ENCODE data around the gene ARPP19.
"Not testable (repeated sequence)": the region's sequence is repeated elsewhere in the genome, so short reads cannot be mapped to it uniquely, and the experiment has no call there.

ARPP19 gene

GRCh38 chr15:52512869-52513268 is 56.0 kb downstream of the ARPP19 start:
- not testable (repeated sequence) for DNase-seq (ENCODE audit: low read depth in 2 of 2)

GRCh38 chr15:52511084-52511483 is 57.7 kb downstream of the ARPP19 start:
- DNase-seq (ENCODE audit: low read depth in 2 of 2), result no peak

GRCh38 chr15:52509500-52510245 is 59.2 kb downstream of the ARPP19 start:
- no peak for DNase-seq (ENCODE audit: low read depth in 2 of 2)

GRCh38 chr15:52506549-52506948 is 62.3 kb downstream of the ARPP19 start:
- DNase-seq (ENCODE audit: low read depth in 2 of 2), result no peak

GRCh38 chr15:52505151-52505550 is 63.7 kb downstream of the ARPP19 start:
- DNase-seq (ENCODE audit: low read depth in 2 of 2), result no peak

- DNase-seq (ENCODE audit: low read depth in 2 of 2), result no peak
These were observed 64.9 kb downstream of the ARPP19 start for GRCh38 chr15:52503788-52504496.

- DNase-seq (ENCODE audit: low read depth in 2 of 2), result no peak
These were observed 66.2 kb downstream of the ARPP19 start for GRCh38 chr15:52502608-52503007.

GRCh38 chr15:52499506-52499905 is 69.3 kb downstream of the ARPP19 start:
- no peak for DNase-seq (ENCODE audit: low read depth in 2 of 2)

GRCh38 chr15:52498706-52499105 is 70.1 kb downstream of the ARPP19 start:
- no peak for DNase-seq (ENCODE audit: low read depth in 2 of 2)

Measured in stimulated activated CD4-positive, alpha-beta T cell treated with anti-CD3 and anti-CD28 coated beads, Interleukin-15, amount 100 ng/mL, for 48 hours (primary cell).